Kidney (tissue), 14 donors: Measurements from ENCODE around the gene SLX4IP. TPM values are rescaled to one million over a fixed set of nuclear protein-coding genes. Genes with fewer than 3 reads are reported as not detected.
A peak's percentile ranks its signal among the peaks of the same experiment; 100 is the strongest.

Experiments used
- DNase-seq, 5 donors: peaks; one replicate each; pipeline ENCODE4 v3.0.0-alpha.2; 2013 to 2020
- FAIRE-seq: peaks from 2 replicates; lab custom pipeline; 2012; peaks lifted over from hg19 to GRCh38; lab: Jason Lieb, UNC
- H3K27ac ChIP-seq, 2 donors: one replicate each; pipeline ENCODE4 v1.7.0; 2013; ENCODE audit warnings: low read depth in 2 of 2, low read length in 2 of 2, inconsistent platforms in 1 of 2
- H3K27me3 ChIP-seq: one replicate; pipeline ENCODE4 v1.7.1; 2013; ENCODE audit warnings: low read length, inconsistent platforms; ENCODE audit not compliant: control insufficient read depth, insufficient read depth
- H3K36me3 ChIP-seq, 3 donors: one replicate each; pipeline versions ENCODE4 v1.7.0 to v1.7.1; 2013; ENCODE audit warnings: low read length in 3 of 3, control low read depth in 1 of 3, inconsistent platforms in 1 of 3; ENCODE audit not compliant: insufficient read depth in 3 of 3, control insufficient read depth in 2 of 3
- H3K4me1 ChIP-seq, 3 donors: one replicate each; pipeline versions ENCODE4 v1.7.0 to v1.7.1; 2013; ENCODE audit warnings: low read length in 3 of 3, inconsistent platforms in 1 of 3, low read depth in 1 of 3; ENCODE audit not compliant: control insufficient read depth in 2 of 3, insufficient read depth in 2 of 3
- H3K4me3 ChIP-seq, 3 donors: one replicate each; pipeline versions ENCODE4 v1.7.0 to v1.8.1; 2013; ENCODE audit warnings: low read length in 3 of 3, control low read depth in 1 of 3, inconsistent platforms in 1 of 3
- H3K9ac ChIP-seq, 3 donors: one replicate each; pipeline versions ENCODE4 v1.7.0 to v1.7.1; 2013; ENCODE audit warnings: low read length in 3 of 3, control low read depth in 1 of 3, inconsistent platforms in 1 of 3
- H3K9me3 ChIP-seq, 3 donors: one replicate each; pipeline versions ENCODE4 v1.7.0 to v1.7.1; 2013; ENCODE audit warnings: low read length in 3 of 3, control low read depth in 1 of 3, inconsistent platforms in 1 of 3; ENCODE audit not compliant: control insufficient read depth in 2 of 3, insufficient read depth in 1 of 3
- CTCF ChIP-seq: IDR thresholded peaks from 3 replicates; pipeline ENCODE4 v1.5.1; 2012; ENCODE audit warnings: mild to moderate bottlenecking, moderate library complexity, borderline replicate concordance; ENCODE audit not compliant: insufficient read depth; ENCODE audit errors: extremely low read depth
- intact Hi-C: fragments of 100-400 bp; cut with DNase I; formaldehyde crosslinking; loops from one replicate; pipeline ENCODE4 v1.11.1; 2022
- polyA plus RNA-seq: library from polyadenylated mRNA; stranded (reverse); fragments of 350-450 nt; fragmentation: Illumina TruSeq; extraction: RNeasy Lipid Tissue Mini Kit (QIAGEN cat#74804); gene quantifications from one replicate; pipeline ENCODE4 v1.2.3, GENCODE V29; 2014; ENCODE audit warnings: low read depth, low replicate concordance; ENCODE audit not compliant: insufficient read depth
- total RNA-seq: library from RNA; stranded (reverse); fragmentation: NEBNext Ultra II Directional; extraction: Animal tissue kit (Norgen Biotek cat#: 25700); gene quantifications from one replicate; pipeline ENCODE4 v1.2.1, GENCODE V29; 2021
- donor health status: control.
- donor health status: control.
- donor health status: control.
- donor health status: control.
- donor health status: control.
- donor health status: DM: yes; HTN: yes; CAD: no.
- donor health status: Normal renal cell carcinoma (clear cell type).

The SLX4IP gene
- total and polyA plus RNA-seq, 2 donors from 2014 or later: 2.6 to 7.6 TPM

- H3K9ac ChIP-seq: peak overlapping the region in 1 of 3 donors; percentile 7
- FAIRE-seq (no peak), DNase-seq (peak in 3 of 5 donors; percentile 68 to 86 (median 69))
- H3K4me1 ChIP-seq: peaks cover 10 to 20% (median 18%) of the 10 kb centered on the region in 3 donors
- no peak for TF ChIP-seq CTCF
- peaks cover 9 to 69% (median 20%) of the 10 kb centered on the region in 3 donors for H3K36me3 ChIP-seq
- peak overlapping the region in 1 of 2 donors; percentile 35 for H3K27ac ChIP-seq
- H3K27me3 ChIP-seq: no peaks in the 10 kb centered on the region
- intact Hi-C loops: no loop called here
- peak overlapping the region in 1 of 3 donors; percentile 19 for H3K4me3 ChIP-seq
- H3K9me3 ChIP-seq: no peaks in the 10 kb centered on the region
Observed at GRCh38 chr20:10653599-10654249, 218.6 kb downstream of the SLX4IP start.

DNA sequence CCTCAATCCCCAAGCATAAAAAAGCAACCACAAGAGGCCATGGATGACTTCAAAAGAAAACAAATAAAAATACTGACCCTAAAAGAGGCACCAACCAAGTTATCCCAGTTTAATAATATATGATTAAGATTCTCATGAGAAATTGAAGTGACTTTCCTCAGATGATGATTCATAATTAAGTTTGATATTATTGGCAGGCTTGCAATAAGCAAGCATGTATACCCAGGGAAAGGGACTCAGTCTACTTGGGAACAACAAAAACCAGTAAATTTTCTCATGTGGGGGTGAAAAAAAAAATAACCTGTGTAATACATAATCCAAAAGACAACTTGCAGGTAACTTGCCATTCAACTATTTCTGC lies 219.1 kb downstream of the SLX4IP start:
- no peaks in the 10 kb centered on the region for H3K9me3 ChIP-seq
- no peaks in the 10 kb centered on the region for H3K27me3 ChIP-seq
- H3K36me3 ChIP-seq: peaks cover 9 to 64% (median 20%) of the 10 kb centered on the region in 3 donors
- intact Hi-C loops: no loop called here
- peaks cover 13 to 20% (median 18%) of the 10 kb centered on the region in 3 donors for H3K4me1 ChIP-seq
- peak overlapping the region in 1 of 3 donors; percentile 7 for H3K9ac ChIP-seq
- DNase-seq (no peak), FAIRE-seq (no peak)
- no peak for TF ChIP-seq CTCF
- H3K27ac ChIP-seq: peak overlapping the region in 1 of 2 donors; percentile 35
- no peak overlapping the region for H3K4me3 ChIP-seq

DNA sequence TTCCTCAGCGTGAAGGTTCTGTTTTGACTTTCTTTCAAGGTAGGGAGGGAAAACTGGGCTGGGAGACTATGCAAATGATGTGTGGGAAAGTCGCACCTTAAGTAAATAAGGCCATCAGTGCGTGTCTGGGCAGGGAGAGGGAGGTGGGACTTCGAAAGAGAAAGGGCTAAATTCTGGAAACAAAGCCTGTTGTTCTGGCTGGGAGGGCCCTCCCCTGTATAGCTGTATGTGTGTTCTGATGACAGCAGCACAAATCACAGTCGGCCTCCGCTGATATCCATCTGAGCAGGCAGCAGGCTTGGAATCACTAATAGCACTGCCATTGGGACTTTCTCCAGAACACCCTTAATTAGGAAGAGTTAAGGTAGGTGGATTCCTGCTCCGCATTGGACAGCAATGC lies 219.5 kb downstream of the SLX4IP start:
- intact Hi-C loops: no loop called here
- Histone ChIP-seq H3K36me3 (peaks cover 6 to 60% (median 17%) of the 10 kb centered on the region in 3 donors), H3K4me1 (peaks cover 13 to 20% (median 19%) of the 10 kb centered on the region in 3 donors), H3K9me3 (no peaks in the 10 kb centered on the region), H3K27me3 (no peaks in the 10 kb centered on the region), H3K27ac (no peak overlapping the region), H3K9ac (no peak overlapping the region), H3K4me3 (no peak overlapping the region)
- no peak for TF ChIP-seq CTCF
- FAIRE-seq (no peak), DNase-seq (peak in 3 of 5 donors; percentile 57 to 78 (median 71))
